Liver (tissue), 9 donors: Measurements from ENCODE around the gene GHRHR. TPM values are rescaled to one million over a fixed set of nuclear protein-coding genes. Genes with fewer than 3 reads are reported as not detected.

Experiments
- DNase-seq: peaks from one replicate; pipeline ENCODE4 v3.0.0-alpha.2; 2017; ENCODE audit warnings: low spot score
- H3K27ac ChIP-seq, 2 donors: one replicate each; pipeline ENCODE4 v1.7.0; 2013; ENCODE audit warnings: inconsistent platforms in 2 of 2, low read length in 2 of 2, control low read depth in 1 of 2, low read depth in 1 of 2, mild to moderate bottlenecking in 1 of 2
- H3K27me3 ChIP-seq, 4 donors: one replicate each; pipeline versions ENCODE4 v1.6.1 to v1.7.0; 2013; ENCODE audit warnings: low read length in 3 of 4, inconsistent platforms in 1 of 4, mild to moderate bottlenecking in 1 of 4, moderate library complexity in 1 of 4; ENCODE audit not compliant: control insufficient read depth in 4 of 4, insufficient read depth in 4 of 4
- H3K36me3 ChIP-seq, 4 donors: one replicate each; pipeline versions ENCODE4 v1.6.1 to v1.7.0; 2013; ENCODE audit warnings: low read length in 3 of 4, mild to moderate bottlenecking in 3 of 4, low read depth in 1 of 4, moderate library complexity in 1 of 4; ENCODE audit not compliant: control insufficient read depth in 4 of 4, insufficient read depth in 3 of 4
- H3K4me1 ChIP-seq, 4 donors: one replicate each; pipeline versions ENCODE4 v1.6.1 to v1.7.0; 2013; ENCODE audit warnings: low read length in 3 of 4, mild to moderate bottlenecking in 3 of 4, moderate library complexity in 1 of 4; ENCODE audit not compliant: control insufficient read depth in 4 of 4, insufficient read depth in 4 of 4
- H3K4me3 ChIP-seq, 3 donors: one replicate each; pipeline versions ENCODE4 v1.6.1 to v1.7.0; 2013; ENCODE audit warnings: low read length in 3 of 3, control low read depth in 1 of 3, low read depth in 1 of 3, mild to moderate bottlenecking in 1 of 3
- H3K9ac ChIP-seq, 2 donors: one replicate each; pipeline ENCODE4 v1.7.0; 2013; ENCODE audit warnings: low read length in 2 of 2, mild to moderate bottlenecking in 2 of 2, moderate library complexity in 2 of 2, control low read depth in 1 of 2, low read depth in 1 of 2
- H3K9me3 ChIP-seq, 4 donors: one replicate each; pipeline versions ENCODE4 v1.6.1 to v1.7.0; 2013; ENCODE audit warnings: low read length in 3 of 4; ENCODE audit not compliant: control insufficient read depth in 4 of 4
- EGR1 ChIP-seq, 2 donors: IDR thresholded peaks; 2 replicates each; pipeline ENCODE4 v1.6.1; 2016 to 2018; ENCODE audit warnings: antibody characterized with exemption in 2 of 2, low read depth in 2 of 2
- FOXA1 ChIP-seq: IDR thresholded peaks from 2 replicates; pipeline ENCODE4 v1.6.1; 2016; ENCODE audit warnings: antibody characterized with exemption
- FOXA2 ChIP-seq: IDR thresholded peaks from 2 replicates; pipeline ENCODE4 v1.6.1; 2016; ENCODE audit warnings: antibody characterized with exemption
- GABPA ChIP-seq, 2 donors: IDR thresholded peaks in 1 of 2; conservative IDR thresholded peaks in 1 of 2; 2 replicates each; pipeline ENCODE4 v1.6.1; 2016; ENCODE audit warnings: antibody characterized with exemption in 2 of 2, mild to moderate bottlenecking in 1 of 2, moderate library complexity in 1 of 2
- HNF4A ChIP-seq, 2 donors: conservative IDR thresholded peaks; 2 replicates each; pipeline ENCODE4 v1.6.1; 2016; ENCODE audit warnings: antibody characterized with exemption in 2 of 2, mild to moderate bottlenecking in 2 of 2
- HNF4G ChIP-seq: IDR thresholded peaks from 2 replicates; pipeline ENCODE4 v1.6.1; 2016; ENCODE audit warnings: antibody characterized with exemption
- JUND ChIP-seq, 2 donors: IDR thresholded peaks; 2 replicates each; pipeline ENCODE4 v1.6.1; 2016; ENCODE audit warnings: antibody characterized with exemption in 2 of 2
- NR2F2 ChIP-seq: IDR thresholded peaks from 2 replicates; pipeline ENCODE4 v1.6.1; 2016; ENCODE audit warnings: antibody characterized with exemption
- RAD21 ChIP-seq, 2 donors: IDR thresholded peaks; 2 replicates each; pipeline ENCODE4 v1.6.1; 2016; ENCODE audit warnings: antibody characterized with exemption in 2 of 2, mild to moderate bottlenecking in 2 of 2
- REST ChIP-seq: IDR thresholded peaks from 2 replicates; pipeline ENCODE4 v1.6.1; 2016; ENCODE audit warnings: antibody characterized with exemption, mild to moderate bottlenecking
- RXRA ChIP-seq, 2 donors: IDR thresholded peaks; 2 replicates each; pipeline ENCODE4 v1.6.1; 2017 to 2018; ENCODE audit warnings: antibody characterized with exemption in 2 of 2, mild to moderate bottlenecking in 1 of 2
- SP1 ChIP-seq: IDR thresholded peaks from 2 replicates; pipeline ENCODE4 v1.6.1; 2018; ENCODE audit warnings: antibody characterized with exemption, mild to moderate bottlenecking
- TAF1 ChIP-seq: conservative IDR thresholded peaks from 2 replicates; pipeline ENCODE4 v1.6.1; 2016; ENCODE audit warnings: antibody characterized with exemption, mild to moderate bottlenecking
- YY1 ChIP-seq: IDR thresholded peaks from 2 replicates; pipeline ENCODE4 v1.6.1; 2016; ENCODE audit warnings: antibody characterized with exemption, mild to moderate bottlenecking
- ZBTB33 ChIP-seq: IDR thresholded peaks from 2 replicates; pipeline ENCODE4 v1.6.1; 2016; ENCODE audit warnings: antibody characterized with exemption
- WGBS: extraction: QIAGEN DNeasy Blood & Tissue Kit; methylation state at CpG from one replicate; pipeline ENCODE4 v1.1.7; 2013; 5-methylcytosine and 5-hydroxymethylcytosine counted together
- polyA plus RNA-seq, 2 donors: library from polyadenylated mRNA; stranded (reverse) in 1 of 2; unstranded in 1 of 2; fragments of 200-250 nt in 1 of 2; fragments of >200 nt in 1 of 2; fragmentation: Nextera tagmentation in 1 of 2; extraction: Ambion mirVana in 1 of 2; gene quantifications; one replicate each; pipeline versions ENCODE4 v1.2.1 to v1.2.3, GENCODE V29; 2013 to 2015
- total RNA-seq, 2 donors: library from RNA; depleted of rRNA; stranded (reverse); fragments of >200 nt; gene quantifications; one replicate each; pipeline ENCODE4 v1.2.3, GENCODE V29; 2014
- TF ChIP-seq, protein P1 (sequence below): IDR thresholded peaks from 2 replicates; pipeline ENCODE4 v1.6.1; 2016; ENCODE audit warnings: antibody characterized with exemption
- TF ChIP-seq, protein P2 (sequence below): IDR thresholded peaks from 2 replicates; pipeline ENCODE4 v1.6.1; 2016; ENCODE audit warnings: antibody characterized with exemption
- TF ChIP-seq, protein P3 (sequence below): fragments of 150-350 bp; IDR thresholded peaks from 2 replicates; pipeline ENCODE4 v1.5.1; 2017; ENCODE audit warnings: improper control_type of control experiment, low read depth, low read length; ENCODE audit not compliant: missing input control
- donor health status: healthy.
- donor health status: healthy.
- donor health status: healthy.
- donor health status: healthy.
- donor health status: healthy.

Gene GHRHR
- total and polyA plus RNA-seq, 4 donors: 0.46 to 0.50 TPM; not detected in 2

- Histone ChIP-seq H3K9ac (no peak overlapping the region), H3K27ac (no peak overlapping the region), H3K27me3 (no peaks in the 10 kb centered on the region), H3K36me3 (no peaks in the 10 kb centered on the region), H3K4me3 (no peak overlapping the region), H3K4me1 (peaks cover 0 to 3% (median under 1%) of the 10 kb centered on the region in 4 donors), H3K9me3 (no peaks in the 10 kb centered on the region)
- no peak for DNase-seq
- 92% methylated on average over 5 of the region's 5 CpGs for WGBS
- TF ChIP-seq EGR1 (IDR thresholded peaks at IDR 0.05; ENCODE audit: low read depth in 2 of 2) (no peak), FOXA1 (no peak), RXRA (IDR thresholded peaks at IDR 0.05) (no peak), TAF1 (no peak), RAD21 (IDR thresholded peaks at IDR 0.05) (no peak), YY1 (no peak), HNF4G (no peak), HNF4A (conservative IDR thresholded peaks at IDR 0.05) (no peak), GABPA (IDR thresholded peaks at IDR 0.05 in 1 of 2, conservative IDR thresholded peaks at IDR 0.05 in 1 of 2) (no peak), FOXA2 (no peak), ZBTB33 (no peak), NR2F2 (no peak), SP1 (no peak), REST (no peak), JUND (IDR thresholded peaks at IDR 0.05) (no peak)
- TF ChIP-seq, protein P1, sequence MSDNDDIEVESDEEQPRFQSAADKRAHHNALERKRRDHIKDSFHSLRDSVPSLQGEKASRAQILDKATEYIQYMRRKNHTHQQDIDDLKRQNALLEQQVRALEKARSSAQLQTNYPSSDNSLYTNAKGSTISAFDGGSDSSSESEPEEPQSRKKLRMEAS: no peak
- TF ChIP-seq, protein P2, sequence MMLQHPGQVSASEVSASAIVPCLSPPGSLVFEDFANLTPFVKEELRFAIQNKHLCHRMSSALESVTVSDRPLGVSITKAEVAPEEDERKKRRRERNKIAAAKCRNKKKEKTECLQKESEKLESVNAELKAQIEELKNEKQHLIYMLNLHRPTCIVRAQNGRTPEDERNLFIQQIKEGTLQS: no peak
- TF ChIP-seq, protein P3, sequence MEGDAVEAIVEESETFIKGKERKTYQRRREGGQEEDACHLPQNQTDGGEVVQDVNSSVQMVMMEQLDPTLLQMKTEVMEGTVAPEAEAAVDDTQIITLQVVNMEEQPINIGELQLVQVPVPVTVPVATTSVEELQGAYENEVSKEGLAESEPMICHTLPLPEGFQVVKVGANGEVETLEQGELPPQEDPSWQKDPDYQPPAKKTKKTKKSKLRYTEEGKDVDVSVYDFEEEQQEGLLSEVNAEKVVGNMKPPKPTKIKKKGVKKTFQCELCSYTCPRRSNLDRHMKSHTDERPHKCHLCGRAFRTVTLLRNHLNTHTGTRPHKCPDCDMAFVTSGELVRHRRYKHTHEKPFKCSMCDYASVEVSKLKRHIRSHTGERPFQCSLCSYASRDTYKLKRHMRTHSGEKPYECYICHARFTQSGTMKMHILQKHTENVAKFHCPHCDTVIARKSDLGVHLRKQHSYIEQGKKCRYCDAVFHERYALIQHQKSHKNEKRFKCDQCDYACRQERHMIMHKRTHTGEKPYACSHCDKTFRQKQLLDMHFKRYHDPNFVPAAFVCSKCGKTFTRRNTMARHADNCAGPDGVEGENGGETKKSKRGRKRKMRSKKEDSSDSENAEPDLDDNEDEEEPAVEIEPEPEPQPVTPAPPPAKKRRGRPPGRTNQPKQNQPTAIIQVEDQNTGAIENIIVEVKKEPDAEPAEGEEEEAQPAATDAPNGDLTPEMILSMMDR: no peak
Measured at GRCh38 chr7:30934225-30934624, 29.5 kb upstream of the GHRHR start.
